Thyroid gland (tissue), 4 donors: Measurements from ENCODE around the gene EPB41L1.

Experiments used
- CTCF ChIP-seq, 6 experiments: fragments of 200-600 bp in 3 of 6; fragments of 450-650 bp in 3 of 6; sonication (generic) in 3 of 6; IDR thresholded peaks; one replicate each; pipeline ENCODE4 v1.5.1; 2016 to 2019; ENCODE audit warnings: antibody characterized with exemption in 6 of 6, mild to moderate bottlenecking in 2 of 6, inconsistent platforms in 1 of 6, moderate library complexity in 1 of 6
- POLR2A ChIP-seq, 2 donors: fragments of 450-650 bp; IDR thresholded peaks; one replicate each; pipeline ENCODE4 v1.6.1; 2017; ENCODE audit warnings: antibody characterized with exemption in 2 of 2, mild to moderate bottlenecking in 2 of 2, moderate library complexity in 1 of 2

GRCh38 chr20:36246401-36246800, 91.9 kb downstream of the EPB41L1 start:
- TF ChIP-seq CTCF (IDR thresholded peaks at IDR 0.05), result no peak
- no peak for TF ChIP-seq POLR2A (IDR thresholded peaks at IDR 0.05)
